HL-60 (cell line): Measurements from ENCODE around the gene ABL2.

Experiments used
- CTCF ChIP-seq: IDR thresholded peaks from one replicate; pipeline ENCODE4 v1.5.1; 2011; ENCODE audit warnings: low read length, control low read depth, inconsistent platforms; ENCODE audit not compliant: insufficient read depth
- POLR2AphosphoS5 ChIP-seq: IDR thresholded peaks from 2 replicates; pipeline ENCODE4 v1.6.1; 2012; ENCODE audit warnings: low read depth

- TF ChIP-seq CTCF = no peak
- TF ChIP-seq POLR2AphosphoS5 = no peak
Measured at GRCh38 chr1:179061360-179062282, 167.9 kb downstream of the ABL2 start.
